Measurements from ENCODE around the gene CSMD2.

- no peak for TF ChIP-seq CTCF (IDR thresholded peaks at IDR 0.05)
- TF ChIP-seq POLR2A (IDR thresholded peaks at IDR 0.05): no peak
- no peak for TF ChIP-seq EP300 (IDR thresholded peaks at IDR 0.05; ENCODE audit: low read depth)
- TF ChIP-seq POLR2AphosphoS5 (IDR thresholded peaks at IDR 0.05): no peak
These were observed 237.3 kb downstream of the CSMD2 start for GRCh38 chr1:33927721-33928120.

Data from transverse colon (tissue), 4 donors.